Measurements from ENCODE around the gene FNDC10. TPM values are rescaled to one million over a fixed set of nuclear protein-coding genes. Genes with fewer than 3 reads are reported as not detected.
A peak's percentile ranks its signal among the peaks of the same experiment; 100 is the strongest.

Gene FNDC10
- total RNA-seq, 1 experiment from 2014 or later, result 15.6 TPM

GRCh38 chr1:1615256-1616044 is 15.5 kb upstream of the FNDC10 start, which contains the start of gene MIB2:
MIB2 (plus strand) TSS chr1:1615500; CDS start chr1:1623453, 7,953 bp downstream.
- BruUV-seq (replicated peaks), result no TSS peak
- peaks cover 7% of the 10 kb centered on the region for H3K4me1 Mint-ChIP-seq (ENCODE audit: low read depth, unreplicated experiment)

GRCh38 chr1:1614954-1615255 is 15.0 kb upstream of the FNDC10 start:
- TF ChIP-seq CTCF (IDR thresholded peaks at IDR 0.05; ENCODE audit: insufficient read depth in 1 of 2, low read depth in 1 of 2, low read length in 1 of 2, severe bottlenecking in 1 of 2, unreplicated experiment in 1 of 2), result no peak
- intact Hi-C loops (cut with micrococcal nuclease; ENCODE audit: unreplicated experiment), result no loop called here
- H3K4me3 ChIP-seq (ENCODE audit: low read depth, low read length), result peak overlapping the region; percentile 70
- Mint-ChIP-seq H3K36me3 (ENCODE audit: insufficient read depth, unreplicated experiment) (peaks cover 28% of the 10 kb centered on the region), H3K4me1 (ENCODE audit: low read depth, unreplicated experiment) (peaks cover 7% of the 10 kb centered on the region), H3K9me3 (ENCODE audit: unreplicated experiment) (no peaks in the 10 kb centered on the region), H3K4me3 (ENCODE audit: unreplicated experiment) (peak overlapping the region; percentile 89), H3K27ac (ENCODE audit: unreplicated experiment) (peak overlapping the region; percentile 97), H3K27me3 (ENCODE audit: insufficient read depth, unreplicated experiment) (no peaks in the 10 kb centered on the region)
- no peaks in the 10 kb centered on the region for H3K27me3 ChIP-seq (replicated peaks; ENCODE audit: control insufficient read depth, insufficient read depth, low read length)
- ChIA-PET POLR2A (interaction anchor here (1.1 kb wide), 1 partner anchor 240 kb away, joined by 6 read pairs; the partner anchor contains the start of gene AURKAIP1), CTCF (no interaction called here)
- no peak for DNase-seq
- H3K4me1 ChIP-seq, result 0 out of 2 replicates have a peak, but pooled peaks cover 9% of the 10 kb centered on the region
- BruUV-seq (replicated peaks), result no TSS peak
- no peaks in the 10 kb centered on the region for H3K9me3 ChIP-seq
- H3K36me3 ChIP-seq (ENCODE audit: control insufficient read depth, insufficient read depth, low read length), result no peaks in the 10 kb centered on the region

More at GRCh38 chr1:1615256-1616044, 15.5 kb upstream of the FNDC10 start, which contains the start of gene MIB2:
- H3K27me3 Mint-ChIP-seq (ENCODE audit: insufficient read depth, unreplicated experiment), result no peaks in the 10 kb centered on the region
- H3K4me3 Mint-ChIP-seq (ENCODE audit: unreplicated experiment), result peak within 1 kb of the TSS; percentile 89
- POLR2A ChIA-PET, result interaction anchor here (0.5 to 1.1 kb wide), 3 partner anchors 90 to 240 kb away, joined by 4 to 6 read pairs (median 6); partner anchors contain the start of gene AURKAIP1
- Histone ChIP-seq H3K36me3 (ENCODE audit: control insufficient read depth, insufficient read depth, low read length) (no peaks in the 10 kb centered on the region), H3K27me3 (replicated peaks; ENCODE audit: control insufficient read depth, insufficient read depth, low read length) (no peaks in the 10 kb centered on the region), H3K9me3 (no peaks in the 10 kb centered on the region), H3K4me3 (ENCODE audit: low read depth, low read length) (peak within 1 kb of the TSS; percentile 70), H3K4me1 (0 out of 2 replicates have a peak, but pooled peaks cover 9% of the 10 kb centered on the region)
- H3K27ac Mint-ChIP-seq (ENCODE audit: unreplicated experiment), result peak within 1 kb of the TSS; percentile 97
- DNase-seq, result peak; percentile 95 to 97
- CTCF ChIA-PET, result no interaction called here
- intact Hi-C loops (cut with micrococcal nuclease; ENCODE audit: unreplicated experiment), result no loop called here
- TF ChIP-seq CTCF (IDR thresholded peaks at IDR 0.05; ENCODE audit: insufficient read depth in 1 of 2, low read depth in 1 of 2, low read length in 1 of 2, severe bottlenecking in 1 of 2, unreplicated experiment in 1 of 2), result no peak
- H3K36me3 Mint-ChIP-seq (ENCODE audit: insufficient read depth, unreplicated experiment), result peaks cover 28% of the 10 kb centered on the region
- no peaks in the 10 kb centered on the region for H3K9me3 Mint-ChIP-seq (ENCODE audit: unreplicated experiment)

DNA sequence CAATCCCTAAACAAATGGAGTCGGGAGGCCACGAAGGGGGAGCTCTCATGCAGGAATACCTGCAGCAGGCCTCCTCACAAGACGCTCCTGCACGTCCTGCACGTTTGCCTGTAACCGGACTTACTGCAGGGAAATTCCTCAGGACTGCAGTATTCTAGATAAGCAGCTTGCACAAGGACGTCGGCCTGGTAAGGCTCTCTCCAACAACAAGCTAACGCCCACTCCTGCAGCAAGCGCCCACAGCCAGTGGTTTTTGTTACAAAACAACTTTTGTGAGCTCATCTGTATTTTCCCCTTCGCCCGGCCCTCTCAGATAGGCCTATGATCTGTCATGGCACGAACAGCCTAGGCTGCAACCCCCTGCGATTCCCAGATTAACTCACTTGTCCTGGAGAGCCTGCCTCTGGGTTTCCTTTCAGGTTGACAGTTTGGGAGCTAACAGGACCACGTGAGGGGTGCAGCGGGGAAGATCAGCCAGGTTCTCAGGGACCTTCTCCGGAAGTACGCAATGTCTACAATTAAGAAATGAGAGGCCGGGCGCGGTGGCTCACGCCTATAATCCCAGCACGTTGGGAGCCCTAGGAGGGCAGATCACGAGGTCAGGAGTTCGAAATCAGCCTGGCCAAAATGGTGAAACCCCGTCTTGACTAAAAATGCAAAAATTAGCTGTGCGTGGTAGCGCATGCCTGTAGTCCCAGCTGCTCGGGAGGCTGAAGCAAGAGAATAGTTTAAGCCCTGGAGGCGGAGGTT is 14.4 kb upstream of the FNDC10 start:
- CTCF ChIA-PET, result no interaction called here
- no TSS peak for BruUV-seq (replicated peaks)

More for the DNA sequence above, 14.4 kb upstream of the FNDC10 start:
- Mint-ChIP-seq H3K9me3 (ENCODE audit: unreplicated experiment) (no peaks in the 10 kb centered on the region), H3K27me3 (ENCODE audit: insufficient read depth, unreplicated experiment) (no peaks in the 10 kb centered on the region), H3K36me3 (ENCODE audit: insufficient read depth, unreplicated experiment) (peaks cover 28% of the 10 kb centered on the region), H3K27ac (ENCODE audit: unreplicated experiment) (peak overlapping the region; percentile 97), H3K4me1 (ENCODE audit: low read depth, unreplicated experiment) (peaks cover 7% of the 10 kb centered on the region), H3K4me3 (ENCODE audit: unreplicated experiment) (peak overlapping the region; percentile 89)
- TF ChIP-seq CTCF (IDR thresholded peaks at IDR 0.05; ENCODE audit: insufficient read depth in 1 of 2, low read depth in 1 of 2, low read length in 1 of 2, severe bottlenecking in 1 of 2, unreplicated experiment in 1 of 2), result no peak
- Histone ChIP-seq H3K4me1 (0 out of 2 replicates have a peak, but pooled peaks cover 9% of the 10 kb centered on the region), H3K9me3 (no peaks in the 10 kb centered on the region), H3K4me3 (ENCODE audit: low read depth, low read length) (peak overlapping the region; percentile 70), H3K36me3 (ENCODE audit: control insufficient read depth, insufficient read depth, low read length) (no peaks in the 10 kb centered on the region), H3K27me3 (replicated peaks; ENCODE audit: control insufficient read depth, insufficient read depth, low read length) (no peaks in the 10 kb centered on the region)
- POLR2A ChIA-PET, result interaction anchor here (0.7 to 1.1 kb wide), 2 partner anchors 195 to 239 kb away, joined by 5 to 6 read pairs; partner anchors contain the start of gene AURKAIP1
- intact Hi-C loops (cut with micrococcal nuclease; ENCODE audit: unreplicated experiment), result no loop called here
- DNase-seq, result peak in 1 of 2 experiments; percentile 30

Data from Caco-2 (cell line).